K562 (cell line): Measurements from ENCODE around the gene PUM1. TPM values are rescaled to one million over a fixed set of nuclear protein-coding genes. Genes with fewer than 3 reads are reported as not detected.

ENCODE experiments used
- ARHGAP35 ChIP-seq: fragments of 450-650 bp; IDR thresholded peaks from 2 replicates; pipeline ENCODE4 v1.6.1; 2018; ENCODE audit not compliant: partially characterized antibody
- CHD2 ChIP-seq: IDR thresholded peaks from 2 replicates; pipeline ENCODE4 v1.6.1; 2011; ENCODE audit warnings: low read depth, low read length
- HNRNPUL1 ChIP-seq: fragments of 200-400 bp; formaldehyde crosslinking; IDR thresholded peaks from 2 replicates; pipeline ENCODE4 v1.6.1; 2017; ENCODE audit warnings: low read length
- KDM4B ChIP-seq, 2 experiments: fragments of 450-650 bp in 1 of 2; sonication (generic) in 1 of 2; IDR thresholded peaks; 2 replicates each; pipeline ENCODE4 v1.6.1; 2016 to 2017; ENCODE audit warnings: borderline replicate concordance in 2 of 2, antibody characterized with exemption in 1 of 2, low read depth in 1 of 2, mild to moderate bottlenecking in 1 of 2
- LARP7 ChIP-seq: fragments of 450-650 bp; IDR thresholded peaks from 2 replicates; pipeline ENCODE4 v1.6.1; 2016
- MTA3 ChIP-seq: fragments of 450-650 bp; formaldehyde crosslinking; IDR thresholded peaks from 2 replicates; pipeline ENCODE4 v1.6.1; 2017; ENCODE audit warnings: mild to moderate bottlenecking, borderline replicate concordance
- PHTF2 ChIP-seq: fragments of 250-450 bp; sonication (Bioruptor Pico); IDR thresholded peaks from 2 replicates; pipeline ENCODE4 v1.5.0; 2021; ENCODE audit warnings: mild to moderate bottlenecking
- POLR2H ChIP-seq: IDR thresholded peaks from 2 replicates; pipeline ENCODE4 v1.6.1; 2016; ENCODE audit warnings: missing genetic modification characterization, low read depth, mild to moderate bottlenecking, control low read depth, missing compliant biosample characterization, moderate library complexity
- RFX5 ChIP-seq: IDR thresholded peaks from 2 replicates; pipeline ENCODE4 v1.6.1; 2011; ENCODE audit warnings: low read depth, mild to moderate bottlenecking, improper control_type of control experiment, low read length
- TEAD2 ChIP-seq: fragments of 450-650 bp; IDR thresholded peaks from 2 replicates; pipeline ENCODE4 v1.6.1; 2016; ENCODE audit warnings: missing genetic modification characterization, control low read depth, missing compliant biosample characterization
- TRIM24 ChIP-seq, 2 experiments: fragments of 450-650 bp; IDR thresholded peaks; 2 replicates each; pipeline ENCODE4 v1.6.1; 2016
- ZBTB8A ChIP-seq: fragments of 450-650 bp; IDR thresholded peaks from 2 replicates; pipeline ENCODE4 v1.6.1; 2018; ENCODE audit warnings: mild to moderate bottlenecking, moderate library complexity; ENCODE audit not compliant: partially characterized antibody
- ZNF23 ChIP-seq: fragments of 250-450 bp; sonication (Bioruptor Pico); IDR thresholded peaks from 2 replicates; pipeline ENCODE4 v1.4.0; 2020; ENCODE audit warnings: mild to moderate bottlenecking
- ZNF316 ChIP-seq: fragments of 450-650 bp; IDR thresholded peaks from 2 replicates; pipeline ENCODE4 v1.6.1; 2016
- ZNF589 ChIP-seq: fragments of 200-800 bp; sonication (Bioruptor generic); IDR thresholded peaks from 2 replicates; pipeline ENCODE4 v1.6.1; 2016; ENCODE audit warnings: low read depth, missing genetic modification characterization, missing compliant biosample characterization
- ZNF696 ChIP-seq: fragments of 250-450 bp; sonication (Bioruptor Pico); conservative IDR thresholded peaks from 2 replicates; pipeline ENCODE4 v1.4.0; 2020; ENCODE audit warnings: mild to moderate bottlenecking, moderate library complexity
- polyA plus RNA-seq, 8 experiments: library from polyadenylated mRNA; depleted of rRNA in 4 of 8; stranded (reverse) in 5 of 8; unstranded in 3 of 8; fragments of >200 nt; fragmentation: Nextera tagmentation in 2 of 8; fragmentation: Illumina TruSeq in 1 of 8; extraction: Ambion mirVana in 2 of 8; extraction: Trizol in 1 of 8; gene quantifications; 2 replicates each; pipeline versions ENCODE4 v1.2.1 to v1.2.3, GENCODE V29; 2011 to 2014; ENCODE audit warnings: inconsistent platforms in 1 of 8, missing spikeins in 1 of 8
- total RNA-seq, 7 experiments: library from RNA; depleted of rRNA in 6 of 7; stranded (reverse); fragments of >200 nt in 6 of 7; fragmentation: Illumina TruSeq in 2 of 7; extraction: Trizol in 2 of 7; gene quantifications; 2 replicates each; pipeline versions ENCODE4 v1.2.1 to v1.2.3, GENCODE V29; 2011 to 2021; ENCODE audit warnings: low replicate concordance in 1 of 7
- TF ChIP-seq, protein P1 (sequence below): sonication (generic); formaldehyde crosslinking; IDR thresholded peaks from 2 replicates; pipeline ENCODE4 v1.8.0; 2022; ENCODE audit warnings: missing genetic modification reagents, mild to moderate bottlenecking, moderate library complexity, borderline replicate concordance
- TF ChIP-seq, protein P2 (sequence below): fragments of 450-650 bp; IDR thresholded peaks from 2 replicates; pipeline ENCODE4 v1.6.1; 2016; ENCODE audit warnings: mild to moderate bottlenecking
- TF ChIP-seq, protein P3 (sequence below): fragments of 250-450 bp; sonication (Bioruptor Pico); IDR thresholded peaks from 2 replicates; pipeline ENCODE4 v1.8.0; 2022; ENCODE audit warnings: inconsistent platforms, mild to moderate bottlenecking, moderate library complexity, borderline replicate concordance
- TF ChIP-seq, protein P4 (sequence below): fragments of 250-450 bp; sonication (Bioruptor Pico); IDR thresholded peaks from 2 replicates; pipeline ENCODE4 v1.8.0; 2022; ENCODE audit warnings: inconsistent platforms
- TF ChIP-seq, protein P5 (sequence below): fragments of 450-650 bp; formaldehyde crosslinking; IDR thresholded peaks from 2 replicates; pipeline ENCODE4 v1.4.0; 2020; ENCODE audit warnings: mild to moderate bottlenecking, moderate library complexity

PUM1 gene
- total and polyA plus RNA-seq, 9 of the 15 experiments (the other 6 are each of a cell fraction or from before 2014, with no cell fraction given), result 37.7 to 104 (median 55.7) TPM

DNA sequence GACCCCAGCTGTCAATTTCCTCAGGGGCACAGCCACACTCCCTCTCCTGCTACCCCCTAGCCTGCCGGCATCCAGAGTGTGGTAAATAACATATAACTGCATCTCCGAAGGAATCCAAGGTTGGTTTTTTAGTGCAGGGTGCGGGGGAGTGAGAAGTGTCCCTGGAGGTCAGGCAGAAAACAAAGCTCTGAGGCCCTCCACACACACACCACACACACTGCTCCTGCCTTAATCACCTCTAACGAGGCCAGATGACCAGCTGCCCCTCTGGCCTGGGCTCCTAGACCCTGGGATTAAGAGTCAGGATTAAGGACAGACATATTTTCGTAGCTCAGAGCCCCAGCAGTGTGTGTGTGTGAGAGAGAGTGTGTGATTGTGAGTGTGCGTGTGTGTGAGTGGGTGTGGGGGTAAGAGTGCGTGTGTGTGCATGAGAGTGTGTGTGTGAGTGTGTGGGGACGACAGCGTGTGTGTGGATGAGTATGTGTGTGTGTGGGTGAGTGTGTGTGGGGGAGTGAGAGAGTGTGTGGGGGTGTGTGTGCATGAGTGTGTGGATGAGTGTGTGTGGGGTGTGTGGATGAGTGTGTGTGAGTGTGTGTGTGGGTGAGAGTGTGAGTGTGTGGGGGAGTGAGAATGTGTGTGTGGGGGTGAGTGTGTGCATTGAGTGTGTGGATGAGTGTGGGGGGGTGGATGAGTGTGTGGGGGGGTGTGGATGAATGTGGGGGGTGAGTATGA is 171.6 kb downstream of the PUM1 start (continued):
- TF ChIP-seq, protein P1, sequence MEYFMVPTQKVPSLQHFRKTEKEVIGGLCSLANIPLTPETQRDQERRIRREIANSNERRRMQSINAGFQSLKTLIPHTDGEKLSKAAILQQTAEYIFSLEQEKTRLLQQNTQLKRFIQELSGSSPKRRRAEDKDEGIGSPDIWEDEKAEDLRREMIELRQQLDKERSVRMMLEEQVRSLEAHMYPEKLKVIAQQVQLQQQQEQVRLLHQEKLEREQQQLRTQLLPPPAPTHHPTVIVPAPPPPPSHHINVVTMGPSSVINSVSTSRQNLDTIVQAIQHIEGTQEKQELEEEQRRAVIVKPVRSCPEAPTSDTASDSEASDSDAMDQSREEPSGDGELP (CRISPR knock-in tag), result no peak
- TF ChIP-seq MTA3 (no peak), ZNF589 (CRISPR knock-in tag) (no peak), ZBTB8A (no peak), KDM4B (IDR thresholded peaks at IDR 0.05; ENCODE audit: borderline replicate concordance in 2 of 2, low read depth in 1 of 2) (no peak), TRIM24 (IDR thresholded peaks at IDR 0.05) (peak in 1 of 2 experiments; percentile 19; a peak in 1 of 4 replicates), POLR2H (tag) (no peak), CHD2 (no peak), ZNF23 (CRISPR knock-in tag) (no peak), RFX5 (no peak), TEAD2 (no peak), ZNF316 (no peak), LARP7 (peak; percentile 76; the same call in 1 of the 2 replicates), HNRNPUL1 (no peak), ZNF696 (CRISPR knock-in tag) (no peak), PHTF2 (CRISPR knock-in tag) (no peak), ARHGAP35 (peak; percentile 73)
- TF ChIP-seq, protein P2, sequence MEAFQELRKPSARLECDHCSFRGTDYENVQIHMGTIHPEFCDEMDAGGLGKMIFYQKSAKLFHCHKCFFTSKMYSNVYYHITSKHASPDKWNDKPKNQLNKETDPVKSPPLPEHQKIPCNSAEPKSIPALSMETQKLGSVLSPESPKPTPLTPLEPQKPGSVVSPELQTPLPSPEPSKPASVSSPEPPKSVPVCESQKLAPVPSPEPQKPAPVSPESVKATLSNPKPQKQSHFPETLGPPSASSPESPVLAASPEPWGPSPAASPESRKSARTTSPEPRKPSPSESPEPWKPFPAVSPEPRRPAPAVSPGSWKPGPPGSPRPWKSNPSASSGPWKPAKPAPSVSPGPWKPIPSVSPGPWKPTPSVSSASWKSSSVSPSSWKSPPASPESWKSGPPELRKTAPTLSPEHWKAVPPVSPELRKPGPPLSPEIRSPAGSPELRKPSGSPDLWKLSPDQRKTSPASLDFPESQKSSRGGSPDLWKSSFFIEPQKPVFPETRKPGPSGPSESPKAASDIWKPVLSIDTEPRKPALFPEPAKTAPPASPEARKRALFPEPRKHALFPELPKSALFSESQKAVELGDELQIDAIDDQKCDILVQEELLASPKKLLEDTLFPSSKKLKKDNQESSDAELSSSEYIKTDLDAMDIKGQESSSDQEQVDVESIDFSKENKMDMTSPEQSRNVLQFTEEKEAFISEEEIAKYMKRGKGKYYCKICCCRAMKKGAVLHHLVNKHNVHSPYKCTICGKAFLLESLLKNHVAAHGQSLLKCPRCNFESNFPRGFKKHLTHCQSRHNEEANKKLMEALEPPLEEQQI, result no peak
- TF ChIP-seq, protein P3, sequence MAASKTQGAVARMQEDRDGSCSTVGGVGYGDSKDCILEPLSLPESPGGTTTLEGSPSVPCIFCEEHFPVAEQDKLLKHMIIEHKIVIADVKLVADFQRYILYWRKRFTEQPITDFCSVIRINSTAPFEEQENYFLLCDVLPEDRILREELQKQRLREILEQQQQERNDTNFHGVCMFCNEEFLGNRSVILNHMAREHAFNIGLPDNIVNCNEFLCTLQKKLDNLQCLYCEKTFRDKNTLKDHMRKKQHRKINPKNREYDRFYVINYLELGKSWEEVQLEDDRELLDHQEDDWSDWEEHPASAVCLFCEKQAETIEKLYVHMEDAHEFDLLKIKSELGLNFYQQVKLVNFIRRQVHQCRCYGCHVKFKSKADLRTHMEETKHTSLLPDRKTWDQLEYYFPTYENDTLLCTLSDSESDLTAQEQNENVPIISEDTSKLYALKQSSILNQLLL, result no peak
- TF ChIP-seq, protein P4, sequence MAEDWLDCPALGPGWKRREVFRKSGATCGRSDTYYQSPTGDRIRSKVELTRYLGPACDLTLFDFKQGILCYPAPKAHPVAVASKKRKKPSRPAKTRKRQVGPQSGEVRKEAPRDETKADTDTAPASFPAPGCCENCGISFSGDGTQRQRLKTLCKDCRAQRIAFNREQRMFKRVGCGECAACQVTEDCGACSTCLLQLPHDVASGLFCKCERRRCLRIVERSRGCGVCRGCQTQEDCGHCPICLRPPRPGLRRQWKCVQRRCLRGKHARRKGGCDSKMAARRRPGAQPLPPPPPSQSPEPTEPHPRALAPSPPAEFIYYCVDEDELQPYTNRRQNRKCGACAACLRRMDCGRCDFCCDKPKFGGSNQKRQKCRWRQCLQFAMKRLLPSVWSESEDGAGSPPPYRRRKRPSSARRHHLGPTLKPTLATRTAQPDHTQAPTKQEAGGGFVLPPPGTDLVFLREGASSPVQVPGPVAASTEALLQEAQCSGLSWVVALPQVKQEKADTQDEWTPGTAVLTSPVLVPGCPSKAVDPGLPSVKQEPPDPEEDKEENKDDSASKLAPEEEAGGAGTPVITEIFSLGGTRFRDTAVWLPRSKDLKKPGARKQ (CRISPR knock-in tag), result no peak
- TF ChIP-seq, protein P5, sequence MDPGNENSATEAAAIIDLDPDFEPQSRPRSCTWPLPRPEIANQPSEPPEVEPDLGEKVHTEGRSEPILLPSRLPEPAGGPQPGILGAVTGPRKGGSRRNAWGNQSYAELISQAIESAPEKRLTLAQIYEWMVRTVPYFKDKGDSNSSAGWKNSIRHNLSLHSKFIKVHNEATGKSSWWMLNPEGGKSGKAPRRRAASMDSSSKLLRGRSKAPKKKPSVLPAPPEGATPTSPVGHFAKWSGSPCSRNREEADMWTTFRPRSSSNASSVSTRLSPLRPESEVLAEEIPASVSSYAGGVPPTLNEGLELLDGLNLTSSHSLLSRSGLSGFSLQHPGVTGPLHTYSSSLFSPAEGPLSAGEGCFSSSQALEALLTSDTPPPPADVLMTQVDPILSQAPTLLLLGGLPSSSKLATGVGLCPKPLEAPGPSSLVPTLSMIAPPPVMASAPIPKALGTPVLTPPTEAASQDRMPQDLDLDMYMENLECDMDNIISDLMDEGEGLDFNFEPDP (CRISPR knock-in tag), result no peak
